Activated naive CD4-positive, alpha-beta T cell treated with anti-CD3 and anti-CD28 coated beads, Interleukin-2, amount 50 U/mL, for 72 hours (primary cell): Measurements from ENCODE around the gene PRR36. TPM values are rescaled to one million over a fixed set of nuclear protein-coding genes. Genes with fewer than 3 reads are reported as not detected.

Source experiments
- ATAC-seq, 2 donors: fragments of 150-1000 bp; cut with Tn5 transposase; 2 replicates each; pipeline ENCODE4 v1.10.0; 2021; ENCODE audit warnings: mild to moderate bottlenecking in 2 of 2, moderate library complexity in 2 of 2
- DNase-seq, 2 donors: peaks; one replicate each; pipeline ENCODE4 v3.0.0; 2021 to 2022; ENCODE audit warnings: low spot score in 2 of 2
- H3K27ac Mint-ChIP-seq, 2 donors: one replicate each; pipeline ENCODE4 v1.8.0; 2022; ENCODE audit warnings: mild to moderate bottlenecking in 2 of 2, mixed read lengths in 2 of 2
- H3K36me3 Mint-ChIP-seq, 2 donors: one replicate each; pipeline ENCODE4 v1.8.0; 2022; ENCODE audit warnings: mixed read lengths in 2 of 2
- H3K9me3 Mint-ChIP-seq, 2 donors: one replicate each; pipeline ENCODE4 v1.8.0; 2022; ENCODE audit warnings: mixed read lengths in 2 of 2
- total RNA-seq, 2 donors: library from RNA; stranded (reverse); gene quantifications; one replicate each; pipeline ENCODE4 v1.2.3, GENCODE V29; 2022

PRR36 gene
- total RNA-seq, 2 donors from 2014 or later: 0.20 to 0.97 TPM

DNA sequence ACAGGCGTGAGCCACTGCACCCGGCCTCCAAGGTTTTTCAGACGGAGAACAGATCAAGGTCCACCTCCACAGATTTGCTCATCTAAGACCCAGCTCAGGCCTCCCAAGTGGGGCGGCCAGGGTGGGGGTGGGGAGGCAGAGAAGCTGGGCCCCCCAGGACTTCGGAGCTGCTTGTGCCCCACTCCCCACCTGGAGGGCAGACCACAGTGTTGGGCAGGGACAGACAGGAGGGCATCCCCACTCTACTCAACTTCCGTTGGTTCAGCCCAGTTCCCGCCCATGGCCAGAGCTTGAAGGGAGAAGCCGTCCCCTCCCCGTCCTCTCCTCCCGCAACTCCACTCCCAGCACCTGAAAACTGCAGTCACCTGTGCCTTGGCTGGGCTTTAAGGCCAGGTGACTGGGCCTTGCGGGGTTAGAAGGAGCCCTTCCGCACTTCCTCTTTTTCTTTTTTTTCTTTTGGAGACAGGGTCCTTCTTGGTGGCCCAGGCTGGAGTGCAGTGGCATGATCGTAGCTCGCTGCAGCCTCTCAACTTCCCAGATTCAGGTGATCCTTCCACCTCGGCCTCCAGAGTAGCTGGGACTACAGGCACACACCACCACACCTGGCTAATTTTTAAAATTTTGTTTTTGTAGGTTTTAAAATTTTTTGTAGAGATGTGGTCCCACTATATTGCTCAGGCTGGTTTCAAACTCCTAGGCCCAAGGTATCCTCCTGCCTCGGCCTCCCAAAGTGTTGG, 13.4 kb upstream of the PRR36 start:
- DNase-seq (no peak), ATAC-seq (no peak)
- no peaks in the 10 kb centered on the region for H3K9me3 Mint-ChIP-seq
- no peak overlapping the region for H3K27ac Mint-ChIP-seq
- H3K36me3 Mint-ChIP-seq: no peaks in the 10 kb centered on the region

DNA sequence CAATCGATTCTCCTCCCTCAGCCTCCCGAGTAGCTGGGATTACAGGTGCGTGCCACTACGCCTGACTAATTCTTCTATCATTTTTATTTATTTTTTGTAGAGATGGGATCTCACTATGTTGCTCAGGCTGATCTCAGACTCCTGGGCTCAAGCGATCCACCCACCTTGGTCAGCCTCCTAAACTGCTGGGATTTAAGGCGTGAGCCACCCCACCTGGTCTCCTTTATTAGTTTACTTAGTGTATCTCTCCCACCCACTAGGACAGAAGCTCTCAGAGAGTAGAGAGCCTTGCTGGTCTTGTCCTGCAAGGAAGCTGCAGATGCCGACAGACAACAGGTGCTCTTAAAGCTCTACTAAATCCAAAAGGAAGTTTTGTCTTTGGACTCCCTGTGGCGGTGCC, 11.6 kb upstream of the PRR36 start:
- Mint-ChIP-seq H3K27ac (no peak overlapping the region), H3K9me3 (no peaks in the 10 kb centered on the region), H3K36me3 (no peaks in the 10 kb centered on the region)
- no peak for ATAC-seq
- no peak for DNase-seq

DNA sequence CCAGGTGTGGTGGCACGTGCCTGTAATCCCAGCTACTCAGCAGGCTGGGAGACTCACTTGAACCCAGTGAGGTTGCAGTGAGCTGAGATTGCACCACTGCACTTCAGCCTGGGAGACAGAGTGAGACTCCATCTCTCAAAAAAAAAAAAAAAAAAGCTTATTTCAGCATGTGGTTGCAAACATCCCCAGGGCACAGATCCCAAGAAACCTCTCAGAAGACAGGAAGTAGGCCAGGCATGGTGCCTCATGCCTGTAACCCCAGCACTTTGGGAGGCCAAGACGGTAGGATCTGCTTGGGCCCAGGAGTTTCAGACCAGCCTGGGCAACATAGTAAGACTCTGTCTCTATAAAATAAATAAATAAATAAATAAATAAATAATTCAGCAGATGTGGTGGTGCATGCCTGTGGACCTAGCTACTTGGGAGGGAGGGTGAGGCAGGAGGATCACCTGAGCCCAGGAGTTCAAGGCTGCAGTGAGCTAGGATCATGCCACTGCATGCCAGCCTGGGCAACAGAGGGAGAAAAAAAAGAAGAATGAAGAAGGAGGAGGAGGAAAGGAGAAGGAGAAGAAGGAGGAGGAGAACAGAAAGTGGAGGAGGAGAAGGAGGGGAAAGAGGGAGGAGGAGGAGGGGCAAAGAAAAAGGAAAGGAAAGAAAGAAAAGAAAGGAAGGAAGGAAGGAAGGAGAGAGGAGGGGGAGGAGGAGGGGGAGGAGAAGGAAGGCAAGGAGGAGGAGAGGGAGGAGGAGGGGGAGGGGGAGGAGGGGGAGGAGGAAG, 9.8 kb upstream of the PRR36 start:
- H3K9me3 Mint-ChIP-seq: no peaks in the 10 kb centered on the region
- DNase-seq (no peak), ATAC-seq (no peak)
- no peaks in the 10 kb centered on the region for H3K36me3 Mint-ChIP-seq
- H3K27ac Mint-ChIP-seq: no peak overlapping the region

DNA sequence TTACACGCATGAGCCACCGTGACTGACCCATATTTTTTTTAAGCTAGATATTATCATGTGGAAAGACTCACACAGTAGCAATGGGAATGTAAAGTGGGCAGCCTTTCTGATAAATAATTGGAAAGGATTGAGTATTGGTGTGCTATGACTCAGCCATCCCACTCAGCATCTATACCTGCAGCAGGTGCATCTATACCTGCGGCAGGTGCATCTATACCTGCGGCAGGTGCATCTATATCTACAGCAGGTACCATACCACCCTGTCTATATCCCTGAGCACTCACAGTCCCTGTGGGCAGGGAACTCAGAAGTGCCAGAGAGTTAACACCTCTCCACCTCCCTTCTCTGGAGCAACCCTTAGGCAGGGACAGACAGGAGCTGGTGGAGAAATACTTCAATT, 8.9 kb upstream of the PRR36 start:
- Mint-ChIP-seq H3K27ac (no peak overlapping the region), H3K36me3 (no peaks in the 10 kb centered on the region), H3K9me3 (no peaks in the 10 kb centered on the region)
- ATAC-seq (no peak), DNase-seq (no peak)

DNA sequence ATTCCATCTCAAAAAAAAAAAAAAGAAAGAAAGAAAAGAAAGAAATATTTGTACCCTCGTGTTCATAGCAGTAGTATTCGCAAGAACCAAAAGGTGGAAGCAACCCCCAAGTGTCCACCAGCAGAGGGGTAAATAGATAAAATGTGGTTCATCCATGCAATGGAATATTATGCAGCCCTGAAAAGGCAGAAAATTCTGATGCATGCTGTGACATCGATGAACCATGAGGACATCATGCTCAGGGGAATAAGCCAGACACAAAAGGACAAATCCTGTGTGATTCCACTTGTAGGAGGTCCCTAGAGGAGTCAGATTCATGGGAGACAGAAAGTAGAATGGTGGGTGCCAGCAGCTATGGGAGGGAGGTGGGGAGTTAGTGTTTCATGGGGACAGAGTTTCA, 7.7 kb upstream of the PRR36 start:
- no peaks in the 10 kb centered on the region for H3K9me3 Mint-ChIP-seq

DNA sequence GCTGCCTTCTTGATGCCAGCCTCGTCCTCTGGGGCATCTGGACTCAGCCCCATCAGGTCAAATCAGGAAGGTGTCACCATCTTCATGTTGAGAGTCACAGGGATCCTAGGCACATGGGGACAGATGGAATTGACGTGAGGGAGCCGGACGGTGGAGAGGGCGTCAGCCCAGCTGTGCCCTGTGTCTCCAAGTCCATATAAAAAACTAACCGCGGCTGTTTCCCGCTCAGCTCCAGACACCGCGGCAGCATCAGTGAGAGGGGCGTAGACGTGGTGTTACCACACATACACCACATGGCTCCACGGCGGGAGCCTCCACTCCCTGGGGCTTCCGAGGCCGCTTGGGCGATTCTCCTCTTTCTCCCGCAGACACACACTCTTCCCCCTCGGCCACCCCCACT, 5.6 kb upstream of the PRR36 start:
- Mint-ChIP-seq H3K36me3 (no peaks in the 10 kb centered on the region), H3K27ac (no peak overlapping the region), H3K9me3 (no peaks in the 10 kb centered on the region)
- DNase-seq: no peak
- ATAC-seq: peak; percentile 24 to 58

More for the DNA sequence above, 7.7 kb upstream of the PRR36 start:
- Mint-ChIP-seq H3K27ac (no peak overlapping the region), H3K36me3 (no peaks in the 10 kb centered on the region)
- DNase-seq (no peak), ATAC-seq (no peak)

DNA sequence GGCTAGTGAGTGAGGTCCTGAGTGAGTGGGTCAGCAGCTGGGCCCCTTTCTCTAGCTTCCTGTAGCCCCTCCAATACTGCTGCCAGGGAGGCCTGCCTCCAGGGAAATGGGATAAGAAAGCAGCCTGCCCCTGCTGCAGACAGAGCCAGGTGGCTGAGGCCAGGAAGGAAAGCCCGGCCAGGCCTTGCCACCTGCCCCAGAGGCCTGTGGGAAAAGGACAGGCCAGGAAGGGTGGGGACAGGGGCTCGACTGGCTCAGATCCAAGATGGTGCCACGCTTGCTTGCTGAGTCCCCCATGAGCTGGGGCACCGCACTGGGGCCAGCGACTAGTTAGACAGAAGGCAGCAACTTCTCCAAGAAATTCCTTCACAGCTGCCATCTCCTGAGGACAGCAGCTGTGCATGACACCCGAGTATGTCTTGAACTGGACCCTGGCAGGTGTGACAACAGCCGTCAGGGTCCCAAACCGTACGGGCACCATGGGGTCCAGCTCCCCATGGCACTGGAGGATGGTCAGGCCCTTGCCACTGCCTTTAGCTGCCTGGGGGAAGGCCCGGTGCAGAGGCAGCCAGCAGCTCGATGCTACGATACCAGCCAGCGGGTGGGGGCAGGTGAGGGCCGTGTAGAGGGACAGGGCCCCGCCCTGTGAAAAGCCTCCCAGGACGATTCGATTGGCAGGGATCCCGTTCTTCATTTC, 5.1 kb upstream of the PRR36 start:
- H3K9me3 Mint-ChIP-seq: no peaks in the 10 kb centered on the region
- no peak for DNase-seq
- no peak overlapping the region for H3K27ac Mint-ChIP-seq
- ATAC-seq: peak; percentile 14 to 51
- no peaks in the 10 kb centered on the region for H3K36me3 Mint-ChIP-seq

DNA sequence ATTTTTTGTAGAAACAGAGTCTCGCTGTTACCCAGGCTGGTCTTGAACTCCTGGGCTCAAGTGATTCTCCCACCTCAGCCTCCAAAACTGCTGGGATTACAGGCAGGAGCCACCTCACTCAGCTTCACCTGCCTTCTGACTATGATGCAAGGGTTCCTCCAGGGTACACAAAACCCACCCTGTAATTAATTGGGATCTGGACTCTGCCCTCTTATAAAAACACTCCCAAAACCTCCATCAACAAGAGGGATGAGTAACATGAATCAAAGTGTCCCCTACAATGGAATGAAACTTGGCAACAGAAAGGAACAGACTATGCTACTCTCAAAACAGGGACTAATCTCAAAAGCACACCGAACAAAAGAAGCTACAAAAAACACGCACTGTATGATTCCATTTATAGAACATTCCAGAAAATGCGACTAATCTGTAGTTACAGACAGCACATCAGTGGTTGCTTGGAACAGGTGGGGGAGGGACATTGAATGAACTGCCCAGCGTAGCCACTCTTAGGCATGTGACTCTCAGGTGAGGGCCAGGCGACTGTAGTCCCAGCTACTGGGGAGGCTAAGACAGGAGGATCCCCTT, 3.2 kb upstream of the PRR36 start:
- Mint-ChIP-seq H3K36me3 (no peaks in the 10 kb centered on the region), H3K9me3 (no peaks in the 10 kb centered on the region), H3K27ac (no peak overlapping the region)
- ATAC-seq (no peak), DNase-seq (no peak)

DNA sequence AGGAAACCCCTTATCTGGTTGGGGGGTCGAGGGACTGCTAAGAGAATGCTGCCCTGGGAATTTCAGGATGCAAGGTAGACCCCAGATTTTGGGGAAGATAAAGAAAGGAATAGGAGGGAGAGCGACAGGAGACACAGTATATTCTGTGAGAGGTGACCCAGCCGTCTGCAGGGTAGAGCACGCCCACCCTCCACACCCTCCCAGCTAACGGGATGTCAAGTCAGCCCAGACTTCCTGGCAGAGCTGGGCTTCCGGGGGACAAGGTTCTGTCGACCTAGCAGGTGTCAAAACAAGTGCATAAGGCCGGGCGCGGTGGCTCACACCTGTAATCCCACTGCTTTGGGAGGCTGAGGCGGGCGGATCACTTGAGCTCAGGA, 695 bp upstream of the PRR36 start:
- DNase-seq: no peak
- Mint-ChIP-seq H3K9me3 (peaks cover 0 to 4% of the 10 kb centered on the region in 2 donors), H3K36me3 (no peaks in the 10 kb centered on the region), H3K27ac (peak overlapping the region in 1 of 2 donors; percentile 36)
- no peak for ATAC-seq

DNA sequence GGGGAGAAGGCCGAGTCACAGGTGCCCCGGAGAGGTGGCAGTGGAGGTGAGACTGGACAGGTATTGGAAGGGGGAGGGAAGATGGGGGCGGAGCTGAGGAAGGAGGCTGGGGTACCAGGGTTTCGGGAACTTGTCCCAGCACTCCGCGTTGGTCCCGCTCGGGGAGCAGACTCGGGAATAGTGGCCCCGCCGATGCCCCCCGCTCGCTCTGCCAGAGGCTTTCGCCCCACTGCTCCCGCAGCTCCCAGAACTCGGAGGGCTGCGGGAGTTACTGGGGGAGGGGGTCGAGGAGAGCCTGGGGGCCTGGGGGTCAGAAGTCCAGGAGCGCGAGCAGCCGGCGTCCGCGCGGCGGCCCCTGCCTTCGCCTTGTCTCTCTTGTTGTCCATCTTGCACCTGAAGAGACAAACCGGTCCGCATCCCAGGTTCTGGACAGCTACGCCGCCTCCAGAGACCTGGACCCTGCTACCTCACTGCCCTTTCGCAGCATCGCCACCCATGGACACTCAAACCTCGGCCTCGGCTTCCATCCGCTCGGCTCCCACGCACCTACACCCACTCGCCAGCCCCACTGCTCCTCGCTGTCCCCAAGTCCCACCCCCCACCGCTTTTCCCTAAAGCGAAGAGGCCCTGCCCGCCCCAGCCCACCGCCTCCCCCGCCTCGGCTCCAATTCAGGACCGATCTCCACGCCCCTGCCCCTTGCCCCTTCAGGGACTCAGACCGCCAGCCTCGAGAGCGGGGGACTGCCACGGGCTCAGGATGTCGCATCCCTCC, 700 bp downstream of the PRR36 start:
- Mint-ChIP-seq H3K27ac (no peak overlapping the region), H3K36me3 (no peaks in the 10 kb centered on the region), H3K9me3 (peaks cover 0 to 4% of the 10 kb centered on the region in 2 donors)
- ATAC-seq (no peak), DNase-seq (no peak)

DNA sequence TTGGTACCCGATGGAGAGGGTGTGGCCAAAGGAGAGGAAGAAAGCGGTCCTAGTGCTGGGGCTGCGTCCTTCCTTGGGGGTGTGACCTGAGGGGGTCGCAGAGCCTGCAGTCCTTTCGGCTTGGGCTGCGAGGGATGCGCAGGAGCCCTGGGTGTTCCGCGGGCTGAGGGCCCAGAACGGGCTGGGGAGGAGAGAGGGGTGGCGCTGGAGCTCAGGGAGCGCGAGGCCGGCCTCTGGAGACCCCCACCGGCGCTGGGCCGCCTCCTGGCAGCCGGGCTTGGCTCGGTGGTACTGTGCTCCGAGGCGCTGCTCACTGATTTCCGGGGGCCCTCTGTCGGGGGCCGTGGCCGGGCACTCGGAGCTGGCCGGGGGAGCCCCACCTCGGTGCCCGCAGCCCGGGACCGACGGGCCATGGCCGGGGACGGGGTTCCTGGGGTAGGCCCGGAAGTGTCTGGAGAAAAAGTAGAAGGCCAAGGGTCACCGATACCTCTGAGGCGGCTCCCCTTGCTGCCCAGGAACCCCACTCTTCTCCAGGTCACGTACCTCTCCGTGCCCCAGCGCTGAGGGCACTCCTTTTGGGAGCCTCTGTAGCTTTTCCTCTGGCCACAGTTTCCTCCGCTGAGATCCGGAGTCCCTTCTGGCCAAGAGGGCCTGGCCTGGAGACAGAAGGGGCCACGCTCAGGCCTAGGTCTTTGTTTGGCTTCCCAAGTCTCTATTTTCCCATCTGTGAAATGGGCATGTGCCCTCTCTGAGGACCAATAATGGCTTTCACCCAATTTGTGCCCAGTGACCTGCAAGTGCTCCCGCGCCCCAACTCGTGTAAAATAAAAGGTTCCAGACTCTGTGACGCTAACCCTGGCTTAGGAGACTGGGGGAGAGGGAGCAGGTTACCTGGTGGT, 1.6 kb downstream of the PRR36 start:
- no peak for ATAC-seq
- no peak for DNase-seq
- Mint-ChIP-seq H3K9me3 (peaks cover 0 to 4% of the 10 kb centered on the region in 2 donors), H3K36me3 (no peaks in the 10 kb centered on the region), H3K27ac (no peak overlapping the region)

DNA sequence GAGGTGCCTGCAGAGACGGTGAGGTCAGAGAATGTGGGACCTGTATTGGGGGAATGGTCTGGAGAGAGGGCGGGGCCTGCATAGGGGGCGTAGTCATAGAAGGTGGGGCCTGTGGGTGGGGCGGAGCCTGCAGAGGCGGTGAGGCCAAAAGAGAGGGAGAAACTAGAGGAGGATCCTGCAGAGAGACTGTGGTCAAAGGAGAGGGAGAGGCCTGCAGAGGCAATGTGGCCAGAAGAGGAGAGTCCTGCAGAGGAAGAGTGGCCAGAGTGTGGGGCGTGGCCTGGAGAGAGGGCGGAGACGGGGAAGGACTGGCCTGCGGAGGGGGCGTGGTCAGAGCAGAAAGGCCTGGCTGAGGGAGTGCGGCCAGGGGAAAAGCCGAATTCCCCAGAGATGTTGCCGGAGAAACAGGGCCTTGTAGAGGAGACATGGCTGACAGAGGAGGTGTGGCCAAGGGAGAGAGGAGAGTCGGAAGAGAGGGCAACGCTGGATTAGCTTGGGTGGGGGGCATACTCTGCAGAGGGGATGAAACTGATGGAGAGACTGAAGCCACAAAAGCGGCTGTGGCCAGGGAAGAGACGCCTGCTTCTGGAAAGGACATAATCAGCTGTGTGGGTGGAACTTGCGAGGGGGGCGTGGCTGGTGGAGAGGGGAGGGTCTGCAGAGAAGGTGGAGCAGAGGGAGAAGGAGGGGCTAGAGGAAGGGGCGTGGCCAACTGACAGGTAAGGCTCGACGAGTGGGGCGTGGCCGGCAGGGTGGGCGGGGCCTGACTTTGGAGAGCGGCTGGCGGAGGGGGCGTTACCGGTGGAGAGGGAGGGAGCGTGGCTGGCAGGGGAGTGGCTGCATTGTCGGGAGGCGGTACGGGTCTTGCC, 2.5 kb downstream of the PRR36 start:
- Mint-ChIP-seq H3K27ac (no peak overlapping the region), H3K9me3 (peaks cover 0 to 4% of the 10 kb centered on the region in 2 donors), H3K36me3 (no peaks in the 10 kb centered on the region)
- ATAC-seq (peak; percentile 8 to 17), DNase-seq (peak in 1 of 2 donors; percentile 94)

DNA sequence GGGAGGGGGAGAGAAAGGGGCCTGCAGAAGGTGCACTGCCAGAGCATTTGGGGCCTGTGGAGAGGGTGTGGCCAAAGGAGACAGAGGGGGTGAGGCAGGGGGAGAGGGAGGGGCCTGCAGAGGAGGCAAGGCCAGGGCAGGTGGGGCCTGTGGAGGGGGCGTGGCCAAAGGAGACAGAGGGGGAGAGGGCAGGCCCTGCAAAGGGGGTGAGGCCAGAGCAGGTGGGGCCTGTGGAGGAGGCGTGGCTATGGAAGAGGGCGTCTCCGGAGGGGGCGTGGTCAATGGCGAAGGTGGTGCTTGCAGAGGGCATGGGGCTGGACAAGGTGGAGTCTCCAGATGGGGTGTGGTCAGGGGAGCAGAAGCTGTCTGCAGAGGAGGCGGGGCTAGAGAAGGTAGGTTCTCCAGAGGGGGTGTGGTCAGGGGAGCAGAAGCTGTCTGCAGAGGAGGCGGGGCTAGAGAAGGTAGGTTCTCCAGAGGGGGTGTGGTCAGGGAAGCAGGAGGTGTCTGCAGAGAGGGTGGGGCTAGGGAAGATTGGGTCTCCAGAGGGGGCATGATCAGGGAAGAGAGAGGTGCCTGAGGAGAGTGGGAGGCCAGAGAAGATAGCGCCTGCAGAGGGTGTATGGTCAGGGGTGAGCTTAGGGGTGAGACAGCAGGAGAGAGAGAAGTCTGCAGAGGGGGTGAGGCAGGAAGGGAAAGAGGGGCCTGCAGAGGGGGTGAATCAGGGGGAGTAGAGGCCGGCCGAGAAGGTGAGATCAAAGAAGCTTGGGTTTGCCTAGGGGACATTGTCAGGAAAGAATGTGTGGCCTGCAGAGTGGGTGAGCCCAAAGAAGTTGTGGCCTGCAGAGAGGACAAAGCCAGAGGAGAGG, 3.4 kb downstream of the PRR36 start:
- Mint-ChIP-seq H3K27ac (no peak overlapping the region), H3K36me3 (no peaks in the 10 kb centered on the region), H3K9me3 (peaks cover 0 to 4% of the 10 kb centered on the region in 2 donors)
- DNase-seq (peak in 1 of 2 donors; percentile 72), ATAC-seq (peak; percentile 1 to 10)
